ENCODE results near the gene TET3. TPM values are rescaled to one million over a fixed set of nuclear protein-coding genes. Genes with fewer than 3 reads are reported as not detected.

The TET3 gene
- total RNA-seq, 3 donors from 2014 or later, result 16.6 to 28.7 (median 21.9) TPM

DNA sequence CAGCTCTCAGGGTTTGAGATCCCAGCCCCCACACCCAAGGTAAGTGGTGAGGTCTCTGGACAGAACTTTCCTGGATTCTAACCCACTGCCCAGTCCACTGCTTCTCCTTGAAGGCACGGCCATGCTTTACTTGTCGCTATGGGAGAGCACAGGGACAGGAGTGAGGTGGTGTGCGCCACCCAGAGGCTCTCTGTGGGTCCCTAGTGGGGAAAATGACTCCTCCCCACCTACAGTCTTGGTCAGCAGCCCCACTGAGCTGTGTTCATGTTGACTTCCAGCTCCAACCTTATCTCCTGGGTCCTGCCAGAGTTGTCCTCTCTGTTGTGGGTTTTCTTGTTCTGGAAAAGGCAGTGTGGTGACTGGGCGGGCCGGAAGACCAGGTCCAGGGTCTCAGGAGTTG lies 11.1 kb downstream of the TET3 start:
- no peak for ATAC-seq
- no peak overlapping the region for H3K4me3 ChIP-seq
- H3K9me3 ChIP-seq, result no peaks in the 10 kb centered on the region
- TF ChIP-seq, protein P1, sequence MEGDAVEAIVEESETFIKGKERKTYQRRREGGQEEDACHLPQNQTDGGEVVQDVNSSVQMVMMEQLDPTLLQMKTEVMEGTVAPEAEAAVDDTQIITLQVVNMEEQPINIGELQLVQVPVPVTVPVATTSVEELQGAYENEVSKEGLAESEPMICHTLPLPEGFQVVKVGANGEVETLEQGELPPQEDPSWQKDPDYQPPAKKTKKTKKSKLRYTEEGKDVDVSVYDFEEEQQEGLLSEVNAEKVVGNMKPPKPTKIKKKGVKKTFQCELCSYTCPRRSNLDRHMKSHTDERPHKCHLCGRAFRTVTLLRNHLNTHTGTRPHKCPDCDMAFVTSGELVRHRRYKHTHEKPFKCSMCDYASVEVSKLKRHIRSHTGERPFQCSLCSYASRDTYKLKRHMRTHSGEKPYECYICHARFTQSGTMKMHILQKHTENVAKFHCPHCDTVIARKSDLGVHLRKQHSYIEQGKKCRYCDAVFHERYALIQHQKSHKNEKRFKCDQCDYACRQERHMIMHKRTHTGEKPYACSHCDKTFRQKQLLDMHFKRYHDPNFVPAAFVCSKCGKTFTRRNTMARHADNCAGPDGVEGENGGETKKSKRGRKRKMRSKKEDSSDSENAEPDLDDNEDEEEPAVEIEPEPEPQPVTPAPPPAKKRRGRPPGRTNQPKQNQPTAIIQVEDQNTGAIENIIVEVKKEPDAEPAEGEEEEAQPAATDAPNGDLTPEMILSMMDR (IDR thresholded peaks at IDR 0.05), result no peak
- intact Hi-C loops (cut with DNase I, micrococcal nuclease), result no loop called here
- DNase-seq, result no peak
- no peaks in the 10 kb centered on the region for H3K36me3 ChIP-seq (ENCODE audit: low read depth)
- H3K4me1 ChIP-seq (ENCODE audit: low read depth), result peaks cover 10% of the 10 kb centered on the region

DNA sequence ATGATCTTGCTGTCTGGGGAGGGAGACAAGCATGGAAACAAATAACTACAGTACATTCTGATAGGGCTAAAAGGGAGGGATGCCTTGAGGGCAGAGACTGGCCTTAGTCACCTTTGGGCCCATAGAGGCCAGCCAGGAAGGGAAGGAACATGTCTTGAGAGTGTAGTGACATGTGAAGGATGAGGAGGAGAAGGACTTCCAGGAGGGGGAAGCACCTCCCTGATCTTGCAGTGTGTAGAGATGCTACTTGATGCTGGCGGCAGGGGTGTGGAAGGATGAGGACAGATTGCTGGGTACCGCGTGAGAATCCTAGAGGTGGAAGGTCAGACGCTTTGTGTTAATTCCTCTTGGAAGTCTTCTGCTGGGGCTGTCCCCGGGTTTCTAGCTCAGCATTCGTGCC lies 13.1 kb downstream of the TET3 start:
- Histone ChIP-seq H3K4me3 (no peak overlapping the region), H3K36me3 (ENCODE audit: low read depth) (no peaks in the 10 kb centered on the region), H3K4me1 (ENCODE audit: low read depth) (peaks cover 12% of the 10 kb centered on the region), H3K9me3 (no peaks in the 10 kb centered on the region)
- intact Hi-C loops (cut with DNase I, micrococcal nuclease), result no loop called here
- TF ChIP-seq, protein P1 (IDR thresholded peaks at IDR 0.05), result no peak
- no peak for DNase-seq
- no peak for ATAC-seq

DNA sequence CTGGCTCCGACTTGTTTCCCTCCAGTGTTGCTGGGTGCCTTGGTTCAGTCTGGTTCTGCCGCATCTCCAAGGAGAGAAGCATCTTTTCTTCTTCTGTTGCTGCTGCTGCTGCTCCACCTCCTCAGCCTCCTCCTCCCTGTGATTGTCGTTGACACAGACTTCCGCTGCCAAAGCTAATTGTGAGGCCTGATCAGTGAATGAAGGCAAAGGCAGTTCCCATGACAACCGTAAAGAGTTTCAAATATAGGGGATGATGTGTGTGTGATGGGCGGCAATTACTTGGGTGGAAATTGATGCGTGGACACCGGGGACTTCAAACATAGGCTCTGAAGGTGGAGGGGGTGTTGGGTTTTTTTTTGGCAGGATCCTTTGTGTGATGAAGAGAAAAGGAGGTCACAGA lies 13.7 kb downstream of the TET3 start:
- intact Hi-C loops (cut with DNase I, micrococcal nuclease), result no loop called here
- DNase-seq (no peak), ATAC-seq (no peak)
- H3K36me3 ChIP-seq (ENCODE audit: low read depth), result no peaks in the 10 kb centered on the region
- no peaks in the 10 kb centered on the region for H3K9me3 ChIP-seq
- no peak overlapping the region for H3K4me3 ChIP-seq
- H3K4me1 ChIP-seq (ENCODE audit: low read depth), result peaks cover 16% of the 10 kb centered on the region
- TF ChIP-seq, protein P1 (IDR thresholded peaks at IDR 0.05), result no peak

DNA sequence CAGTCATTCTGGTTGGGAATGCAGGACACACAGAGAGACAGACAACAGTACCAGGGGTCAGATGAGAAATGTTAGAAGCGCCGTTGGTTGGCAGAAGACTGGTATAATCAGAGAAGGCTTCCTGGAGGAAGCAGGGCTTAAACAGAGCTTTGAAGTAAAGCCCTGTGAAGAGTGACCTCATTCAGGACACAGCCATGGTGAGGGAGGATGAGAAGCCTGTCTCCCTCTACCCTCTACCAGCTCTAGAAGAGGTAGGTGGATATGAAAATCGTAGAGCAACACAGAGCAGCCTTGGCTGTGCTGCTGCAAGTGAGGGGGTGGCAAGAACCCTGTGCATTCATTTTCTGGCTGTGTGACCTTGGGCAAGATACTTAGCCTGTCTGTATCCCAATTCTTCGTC lies 14.2 kb downstream of the TET3 start:
- peaks cover 21% of the 10 kb centered on the region for H3K4me1 ChIP-seq (ENCODE audit: low read depth)
- no peak overlapping the region for H3K4me3 ChIP-seq
- ATAC-seq, result no peak
- H3K36me3 ChIP-seq (ENCODE audit: low read depth), result no peaks in the 10 kb centered on the region
- DNase-seq, result no peak
- intact Hi-C loops (cut with DNase I, micrococcal nuclease), result no loop called here
- H3K9me3 ChIP-seq, result no peaks in the 10 kb centered on the region
- TF ChIP-seq, protein P1 (IDR thresholded peaks at IDR 0.05), result no peak

DNA sequence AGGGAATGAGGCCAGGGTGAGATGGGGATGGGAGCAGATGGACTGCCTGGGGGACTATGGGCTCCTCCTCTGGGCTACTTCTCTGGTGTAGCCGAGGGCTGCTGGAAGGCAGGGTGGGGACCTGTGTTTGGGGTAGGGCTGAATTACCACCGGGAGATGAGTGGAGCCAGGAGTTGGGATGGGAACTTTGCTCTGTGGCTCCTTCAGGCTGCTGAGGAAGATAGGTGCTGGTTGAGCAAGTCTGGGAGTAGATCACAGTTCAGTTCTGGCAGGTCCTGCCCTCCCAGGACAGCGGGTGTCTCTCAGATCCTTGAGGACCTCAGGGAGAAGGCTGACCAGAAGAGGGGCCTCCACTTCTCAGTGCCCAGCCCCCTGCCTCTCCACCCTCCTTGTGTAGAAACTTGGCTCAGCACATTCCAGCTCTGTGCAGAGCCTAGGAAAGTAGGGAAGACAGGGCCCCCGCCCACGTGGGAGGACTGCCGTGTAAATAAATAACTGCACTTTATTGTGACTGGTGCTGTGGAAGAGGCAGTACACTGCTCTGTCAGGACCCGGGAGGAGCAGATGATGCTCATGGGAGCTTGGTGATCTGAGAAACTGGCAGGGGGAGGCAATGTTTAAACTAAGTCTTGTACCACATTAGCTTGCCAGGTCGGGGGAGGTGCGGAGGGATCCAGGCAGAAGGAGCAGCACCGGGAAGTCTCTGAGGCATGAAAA lies 15.3 kb downstream of the TET3 start:
- DNase-seq (peak in 2 of 3 donors; percentile 53 to 65), ATAC-seq (peak; percentile 58)
- H3K4me1 ChIP-seq (ENCODE audit: low read depth), result peaks cover 21% of the 10 kb centered on the region
- no peak overlapping the region for H3K4me3 ChIP-seq
- H3K9me3 ChIP-seq, result no peaks in the 10 kb centered on the region
- H3K36me3 ChIP-seq (ENCODE audit: low read depth), result no peaks in the 10 kb centered on the region
- intact Hi-C loops (cut with DNase I, micrococcal nuclease), result no loop called here
- TF ChIP-seq, protein P1 (IDR thresholded peaks at IDR 0.05), result no peak
